HG03521 (cell line): Measurements from ENCODE around the gene UNKL.

ENCODE experiments used
- ATAC-seq: cut with Tn5 transposase; IDR thresholded peaks from one replicate; pipeline ENCODE4 v1.9.1; 2021; ENCODE audit warnings: mild to moderate bottlenecking, moderate library complexity; ENCODE audit not compliant: unreplicated experiment

Gene UNKL

GRCh38 chr16:1356061-1356900 lies 58.2 kb downstream of the UNKL start:
- no peak for ATAC-seq

- no peak for ATAC-seq
These were observed 58.9 kb downstream of the UNKL start for GRCh38 chr16:1355591-1355990.

- no peak for ATAC-seq
These were observed 59.5 kb downstream of the UNKL start for GRCh38 chr16:1354815-1355540.

- ATAC-seq, result peak; percentile 77
These were observed 62.7 kb downstream of the UNKL start, which contains the start of the genes GNPTG and TSR3 for GRCh38 chr16:1351582-1352362. Gene GNPTG (plus strand): TSS chr16:1351931. CDS start chr16:1351966, 35 bp downstream. Gene TSR3 (minus strand): TSS chr16:1351878. CDS start chr16:1351804, 74 bp downstream.

GRCh38 chr16:1351215-1351581 lies 63.3 kb downstream of the UNKL start:
- ATAC-seq, result peak; percentile 6

- no peak for ATAC-seq
These were observed 63.8 kb downstream of the UNKL start for GRCh38 chr16:1350691-1351090.

- ATAC-seq, result no peak
These were observed 64.6 kb downstream of the UNKL start for GRCh38 chr16:1349951-1350350.

- ATAC-seq, result no peak
These were observed 65.2 kb downstream of the UNKL start for GRCh38 chr16:1349351-1349750.

- ATAC-seq, result no peak
These were observed 65.6 kb downstream of the UNKL start for GRCh38 chr16:1348926-1349325.

GRCh38 chr16:1348441-1348840 lies 66.1 kb downstream of the UNKL start:
- ATAC-seq, result no peak

- ATAC-seq, result no peak
These were observed 66.5 kb downstream of the UNKL start for GRCh38 chr16:1347962-1348361.

GRCh38 chr16:1347286-1347855 lies 67.1 kb downstream of the UNKL start:
- no peak for ATAC-seq

GRCh38 chr16:1346422-1347285 lies 67.8 kb downstream of the UNKL start:
- no peak for ATAC-seq

GRCh38 chr16:1345651-1346421 lies 68.7 kb downstream of the UNKL start:
- ATAC-seq, result no peak

- no peak for ATAC-seq
These were observed 69.4 kb downstream of the UNKL start for GRCh38 chr16:1345087-1345486.

GRCh38 chr16:1344499-1344898 lies 70.0 kb downstream of the UNKL start:
- no peak for ATAC-seq

GRCh38 chr16:1343428-1344242 lies 70.9 kb downstream of the UNKL start:
- no peak for ATAC-seq
